ENCODE results near the gene BMP7. TPM values are rescaled to one million over a fixed set of nuclear protein-coding genes. Genes with fewer than 3 reads are reported as not detected.
A peak's percentile ranks its signal among the peaks of the same experiment; 100 is the strongest.

BMP7 gene
- total RNA-seq, 1 experiment from 2014 or later = not detected

DNA sequence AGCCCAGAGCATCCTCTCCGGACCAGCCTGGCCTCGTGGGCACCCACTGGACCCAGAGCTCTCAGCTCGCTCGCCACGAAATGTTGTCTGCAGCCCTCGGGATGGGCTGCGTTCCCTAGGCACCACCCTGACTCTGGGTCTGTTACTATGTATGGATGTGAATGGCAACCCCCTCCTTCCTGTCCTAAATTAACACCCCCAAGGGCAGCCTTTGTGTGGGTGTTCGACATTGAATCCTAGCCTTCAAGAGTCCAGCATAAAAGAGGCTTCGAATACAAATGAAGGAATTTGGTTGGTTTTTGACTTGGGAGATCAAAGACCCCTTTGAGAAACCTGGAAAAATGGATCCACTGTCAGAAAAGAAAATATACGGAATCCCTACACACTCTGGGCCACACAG lies 86.1 kb downstream of the BMP7 start:
- Histone ChIP-seq H3K9me3 (replicated peaks) (no peaks in the 10 kb centered on the region), H3K36me3 (no peaks in the 10 kb centered on the region), H3K4me1 (replicated peaks) (no peaks in the 10 kb centered on the region), H3K27me3 (replicated peaks) (no peaks in the 10 kb centered on the region), H3K4me3 (no peak overlapping the region), H3K27ac (no peak overlapping the region)
- no peak for DNase-seq (ENCODE audit: low read depth in 1 of 2, low spot score in 2 of 2)

DNA sequence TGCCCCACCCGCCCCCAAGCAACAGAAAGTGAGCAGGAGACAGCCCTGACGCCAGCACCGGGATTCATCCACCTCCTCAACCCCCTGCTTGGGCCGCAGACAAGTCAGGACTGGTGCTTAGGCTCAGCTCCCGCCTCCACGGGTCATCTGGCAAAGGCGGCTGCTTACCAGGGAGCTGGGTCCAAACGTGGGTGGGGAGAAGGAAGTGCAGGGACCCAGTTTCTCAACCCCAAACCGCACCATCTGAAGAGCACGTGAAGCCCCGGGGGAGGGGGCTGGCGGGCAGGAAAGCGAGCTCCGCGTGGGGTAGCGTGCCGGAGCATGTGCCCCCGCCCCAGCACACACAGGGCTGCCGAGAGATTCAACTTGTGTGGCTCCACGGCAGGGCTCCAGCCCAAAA lies 87.2 kb downstream of the BMP7 start:
- Histone ChIP-seq H3K4me3 (no peak overlapping the region), H3K27me3 (replicated peaks) (no peaks in the 10 kb centered on the region), H3K27ac (no peak overlapping the region), H3K36me3 (no peaks in the 10 kb centered on the region), H3K4me1 (replicated peaks) (no peaks in the 10 kb centered on the region), H3K9me3 (replicated peaks) (no peaks in the 10 kb centered on the region)
- no peak for DNase-seq (ENCODE audit: low read depth in 1 of 2, low spot score in 2 of 2)

GRCh38 chr20:57178582-57179111 lies 87.8 kb downstream of the BMP7 start:
- H3K36me3 ChIP-seq = no peaks in the 10 kb centered on the region
- no peak for DNase-seq (ENCODE audit: low read depth in 1 of 2, low spot score in 2 of 2)
- H3K9me3 ChIP-seq (replicated peaks) = no peaks in the 10 kb centered on the region
- no peak overlapping the region for H3K4me3 ChIP-seq
- no peaks in the 10 kb centered on the region for H3K4me1 ChIP-seq (replicated peaks)
- no peak overlapping the region for H3K27ac ChIP-seq
- no peaks in the 10 kb centered on the region for H3K27me3 ChIP-seq (replicated peaks)

DNA sequence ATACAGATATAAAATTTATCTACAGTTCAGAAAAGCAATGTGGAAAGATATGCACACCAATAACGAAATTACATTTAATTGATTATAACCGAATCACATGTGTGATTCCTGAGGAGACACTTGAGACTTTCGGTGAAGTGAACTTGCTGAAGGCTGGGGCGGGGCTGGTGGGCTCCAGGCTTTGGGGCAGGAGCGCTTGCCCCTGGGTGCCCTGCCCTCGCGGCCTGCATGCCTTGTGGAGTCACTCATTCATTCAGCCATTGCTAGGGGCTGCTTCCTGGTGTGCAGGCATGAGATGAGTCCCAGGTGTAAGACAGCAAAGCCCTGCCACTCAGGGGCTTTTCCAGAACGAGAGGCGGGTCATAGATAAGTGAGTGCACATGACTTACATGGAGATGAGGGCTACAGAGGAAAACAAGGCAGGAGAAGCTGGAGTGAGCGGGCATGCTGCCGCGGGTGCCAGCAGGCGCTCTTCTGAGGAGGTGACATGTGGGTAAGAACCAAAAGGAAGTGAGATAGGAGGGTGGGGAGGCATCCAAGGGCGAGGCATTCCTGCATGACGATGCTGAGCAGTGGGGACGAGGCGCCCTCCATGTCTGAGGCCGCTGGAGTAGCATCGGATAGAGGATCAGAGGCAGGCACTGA lies 88.7 kb downstream of the BMP7 start:
- H3K9me3 ChIP-seq (replicated peaks) = no peaks in the 10 kb centered on the region
- no peaks in the 10 kb centered on the region for H3K27me3 ChIP-seq (replicated peaks)
- no peaks in the 10 kb centered on the region for H3K36me3 ChIP-seq
- H3K4me1 ChIP-seq (replicated peaks) = no peaks in the 10 kb centered on the region
- H3K27ac ChIP-seq = no peak overlapping the region
- no peak for DNase-seq (ENCODE audit: low read depth in 1 of 2, low spot score in 2 of 2)
- H3K4me3 ChIP-seq = no peak overlapping the region

GRCh38 chr20:57176842-57177241 lies 89.6 kb downstream of the BMP7 start:
- no peaks in the 10 kb centered on the region for H3K4me1 ChIP-seq (replicated peaks)
- no peaks in the 10 kb centered on the region for H3K36me3 ChIP-seq
- no peak overlapping the region for H3K4me3 ChIP-seq
- no peak overlapping the region for H3K27ac ChIP-seq
- H3K27me3 ChIP-seq (replicated peaks) = no peaks in the 10 kb centered on the region
- no peaks in the 10 kb centered on the region for H3K9me3 ChIP-seq (replicated peaks)
- DNase-seq (ENCODE audit: low read depth in 1 of 2, low spot score in 2 of 2) = no peak

- no peak for DNase-seq (ENCODE audit: low read depth in 1 of 2, low spot score in 2 of 2)
- Histone ChIP-seq H3K36me3 (no peaks in the 10 kb centered on the region), H3K4me1 (replicated peaks) (no peaks in the 10 kb centered on the region), H3K9me3 (replicated peaks) (no peaks in the 10 kb centered on the region), H3K27me3 (replicated peaks) (no peaks in the 10 kb centered on the region), H3K27ac (no peak overlapping the region), H3K4me3 (no peak overlapping the region)
These were observed 90.9 kb downstream of the BMP7 start for GRCh38 chr20:57175397-57176010.

- Histone ChIP-seq H3K27ac (no peak overlapping the region), H3K4me1 (replicated peaks) (no peaks in the 10 kb centered on the region), H3K27me3 (replicated peaks) (no peaks in the 10 kb centered on the region), H3K9me3 (replicated peaks) (no peaks in the 10 kb centered on the region), H3K36me3 (no peaks in the 10 kb centered on the region), H3K4me3 (no peak overlapping the region)
- no peak for DNase-seq (ENCODE audit: low read depth in 1 of 2, low spot score in 2 of 2)
These were observed 91.7 kb downstream of the BMP7 start for GRCh38 chr20:57174737-57175136.

GRCh38 chr20:57173986-57174385 lies 92.5 kb downstream of the BMP7 start:
- DNase-seq (ENCODE audit: low read depth in 1 of 2, low spot score in 2 of 2) = no peak
- peaks cover 4% of the 10 kb centered on the region for H3K4me1 ChIP-seq (replicated peaks)
- H3K9me3 ChIP-seq (replicated peaks) = no peaks in the 10 kb centered on the region
- no peaks in the 10 kb centered on the region for H3K27me3 ChIP-seq (replicated peaks)
- no peak overlapping the region for H3K4me3 ChIP-seq
- no peaks in the 10 kb centered on the region for H3K36me3 ChIP-seq
- H3K27ac ChIP-seq = no peak overlapping the region

DNA sequence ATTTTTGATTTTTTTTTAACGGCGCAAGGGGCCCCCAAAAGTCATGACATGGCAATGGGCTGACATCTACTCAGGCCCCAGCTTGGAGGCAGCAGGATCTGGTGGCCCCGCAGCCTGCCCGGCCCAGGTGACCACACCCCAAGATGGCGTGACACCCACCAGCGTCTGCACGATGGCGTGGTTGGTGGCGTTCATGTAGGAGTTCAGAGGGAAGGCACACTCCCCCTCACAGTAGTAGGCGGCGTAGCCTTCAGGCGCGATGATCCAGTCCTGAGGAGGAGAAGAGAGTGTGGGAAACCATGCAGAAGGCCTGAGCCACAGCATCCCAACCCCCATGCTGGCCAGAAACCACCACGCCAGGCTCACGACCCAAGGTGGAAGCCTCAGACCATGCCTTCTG lies 93.4 kb downstream of the BMP7 start:
- no peak overlapping the region for H3K4me3 ChIP-seq
- peaks cover 14% of the 10 kb centered on the region for H3K4me1 ChIP-seq (replicated peaks)
- no peaks in the 10 kb centered on the region for H3K36me3 ChIP-seq
- H3K9me3 ChIP-seq (replicated peaks) = no peaks in the 10 kb centered on the region
- no peak overlapping the region for H3K27ac ChIP-seq
- DNase-seq (ENCODE audit: low read depth in 1 of 2, low spot score in 2 of 2) = no peak
- H3K27me3 ChIP-seq (replicated peaks) = no peaks in the 10 kb centered on the region

GRCh38 chr20:57170343-57170742 lies 96.1 kb downstream of the BMP7 start:
- Histone ChIP-seq H3K36me3 (no peaks in the 10 kb centered on the region), H3K4me1 (replicated peaks) (peaks cover 21% of the 10 kb centered on the region), H3K4me3 (no peak overlapping the region), H3K9me3 (replicated peaks) (no peaks in the 10 kb centered on the region), H3K27ac (no peak overlapping the region), H3K27me3 (replicated peaks) (no peaks in the 10 kb centered on the region)
- DNase-seq (ENCODE audit: low read depth in 1 of 2, low spot score in 2 of 2) = no peak

DNA sequence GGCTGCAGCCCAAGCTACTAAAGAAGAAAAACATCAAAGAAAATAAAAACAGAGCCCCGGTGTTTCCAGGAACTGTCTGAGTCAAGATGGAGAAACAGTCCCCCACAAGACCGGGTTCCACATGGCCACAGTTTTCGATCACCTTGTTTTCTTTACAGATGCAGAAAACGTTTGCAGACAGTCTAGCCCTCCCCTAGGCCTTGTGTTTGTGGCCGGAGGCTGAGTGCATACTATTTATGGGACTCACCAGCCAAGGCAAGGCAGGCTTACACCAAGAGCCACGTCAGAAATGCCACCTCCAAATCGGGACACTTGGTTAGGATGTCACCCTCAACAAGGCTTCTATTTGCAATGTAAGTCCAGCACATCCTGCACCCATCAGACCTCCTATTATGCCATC lies 97.3 kb downstream of the BMP7 start:
- no peaks in the 10 kb centered on the region for H3K9me3 ChIP-seq (replicated peaks)
- H3K27ac ChIP-seq = no peak overlapping the region
- no peak overlapping the region for H3K4me3 ChIP-seq
- H3K4me1 ChIP-seq (replicated peaks) = peaks cover 21% of the 10 kb centered on the region
- no peaks in the 10 kb centered on the region for H3K27me3 ChIP-seq (replicated peaks)
- no peaks in the 10 kb centered on the region for H3K36me3 ChIP-seq
- DNase-seq (ENCODE audit: low read depth in 1 of 2, low spot score in 2 of 2) = no peak

GRCh38 chr20:57167971-57168701 lies 98.3 kb downstream of the BMP7 start:
- H3K4me1 ChIP-seq (replicated peaks) = peaks cover 21% of the 10 kb centered on the region
- H3K27ac ChIP-seq = no peak overlapping the region
- no peaks in the 10 kb centered on the region for H3K27me3 ChIP-seq (replicated peaks)
- DNase-seq (ENCODE audit: low read depth in 1 of 2, low spot score in 2 of 2) = peak; percentile 62 to 77
- H3K9me3 ChIP-seq (replicated peaks) = no peaks in the 10 kb centered on the region
- H3K4me3 ChIP-seq = no peak overlapping the region
- H3K36me3 ChIP-seq = no peaks in the 10 kb centered on the region

DNA sequence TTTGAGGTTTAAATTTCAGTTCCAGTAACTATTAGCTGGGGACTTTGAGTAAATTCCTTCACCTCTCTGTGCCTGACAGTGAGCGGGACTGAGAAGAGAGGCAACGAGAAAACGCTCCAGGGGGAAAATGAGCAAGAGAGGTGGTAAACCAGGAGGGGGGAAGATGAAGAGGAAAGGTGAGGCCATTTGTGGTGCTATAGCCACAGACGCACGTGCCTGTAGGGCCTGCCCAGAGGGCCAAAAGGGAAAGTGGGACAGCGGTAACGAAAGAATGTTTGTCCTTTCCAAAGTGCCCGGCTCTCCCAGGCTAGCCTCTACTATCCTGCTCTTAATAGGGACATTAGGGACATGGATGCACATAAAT lies 99.2 kb downstream of the BMP7 start:
- Histone ChIP-seq H3K27ac (no peak overlapping the region), H3K27me3 (replicated peaks) (no peaks in the 10 kb centered on the region), H3K9me3 (replicated peaks) (no peaks in the 10 kb centered on the region), H3K36me3 (no peaks in the 10 kb centered on the region), H3K4me3 (no peak overlapping the region), H3K4me1 (replicated peaks) (peaks cover 21% of the 10 kb centered on the region)
- DNase-seq (ENCODE audit: low read depth in 1 of 2, low spot score in 2 of 2) = no peak

DNA sequence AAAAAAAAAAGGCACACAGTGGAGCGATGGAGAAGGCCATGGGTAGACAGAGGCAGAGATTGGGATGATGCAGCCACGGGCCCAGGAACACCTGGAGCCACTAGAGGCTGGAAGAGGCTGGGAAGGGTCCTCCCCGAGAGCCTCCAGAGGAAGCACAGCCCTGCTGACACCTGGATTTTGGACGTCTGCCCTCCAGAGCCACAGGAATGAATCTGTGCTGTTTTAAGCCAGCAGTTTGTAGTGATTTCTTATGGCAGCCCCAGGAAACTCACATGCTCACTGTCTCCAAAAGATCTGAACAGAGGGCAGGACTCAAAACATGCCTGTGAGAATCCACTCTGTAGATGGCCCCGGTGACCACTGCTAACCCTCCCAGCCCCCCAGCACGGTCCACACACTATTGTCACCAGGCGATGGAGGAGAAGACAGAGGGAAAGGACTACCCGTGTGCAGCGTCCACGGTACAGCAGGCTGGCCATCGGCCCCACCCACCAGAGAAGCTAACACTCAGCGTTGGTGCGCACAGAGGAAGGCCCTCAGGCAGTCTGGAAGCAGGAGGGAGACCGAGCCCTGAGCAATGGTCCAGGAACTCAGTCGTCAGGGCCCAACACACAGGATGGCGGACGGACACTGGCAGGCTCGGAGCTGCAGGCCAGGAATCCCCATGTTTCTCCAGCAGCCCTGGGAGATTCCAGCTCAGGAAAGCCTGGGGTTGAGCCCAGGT lies 99.7 kb downstream of the BMP7 start:
- no peaks in the 10 kb centered on the region for H3K36me3 ChIP-seq
- no peak for DNase-seq (ENCODE audit: low read depth in 1 of 2, low spot score in 2 of 2)
- H3K27me3 ChIP-seq (replicated peaks) = no peaks in the 10 kb centered on the region
- H3K9me3 ChIP-seq (replicated peaks) = no peaks in the 10 kb centered on the region
- no peak overlapping the region for H3K4me3 ChIP-seq
- H3K27ac ChIP-seq = no peak overlapping the region
- H3K4me1 ChIP-seq (replicated peaks) = peaks cover 21% of the 10 kb centered on the region

All from SJSA1 (cell line).